T follicular helper cell (primary cell): ENCODE data around the gene GTF3C4.

Source experiments
- DNase-seq: peaks from one replicate; pipeline ENCODE4 v3.0.0-alpha.2; 2020; ENCODE audit warnings: low read depth

The GTF3C4 gene

DNA sequence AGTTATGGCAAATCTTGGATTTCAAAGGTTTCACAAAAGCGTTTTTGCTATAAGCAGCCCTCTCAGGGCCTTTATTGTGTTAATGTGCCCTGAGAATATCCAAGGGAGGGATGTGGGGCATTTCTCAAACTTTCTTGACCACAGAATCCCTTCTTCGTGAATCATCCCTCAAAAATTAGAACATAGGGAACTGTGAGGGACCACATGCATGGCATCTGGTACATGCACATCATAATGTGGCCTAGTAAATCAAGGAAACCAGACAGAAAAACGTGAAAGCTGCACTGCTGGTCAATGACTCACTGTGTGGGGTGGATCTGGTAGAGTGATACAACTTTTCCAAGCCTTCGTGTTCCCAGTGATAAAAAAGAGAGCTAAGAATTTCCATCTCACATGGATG, 22.9 kb upstream of the GTF3C4 start:
- DNase-seq: no peak

DNA sequence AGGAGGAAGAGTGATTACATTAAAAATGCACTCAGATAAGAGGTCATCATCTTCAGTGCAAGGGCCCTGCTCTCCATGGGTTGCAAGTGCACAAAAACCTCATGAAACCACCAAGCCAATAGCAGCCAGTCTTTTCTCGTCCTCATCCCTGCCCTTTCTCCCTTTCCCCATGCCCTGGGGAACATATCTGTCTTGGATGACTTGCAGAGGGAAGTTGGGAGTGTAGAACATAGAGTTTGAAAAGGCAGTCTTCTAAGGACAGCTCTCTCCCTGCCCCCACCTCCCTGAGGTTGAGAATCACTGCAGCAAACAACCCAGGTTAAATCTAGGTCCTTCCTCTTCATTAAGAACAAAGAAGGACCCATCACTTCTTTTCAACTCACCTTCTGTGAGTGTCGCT, 22.5 kb upstream of the GTF3C4 start:
- no peak for DNase-seq

DNA sequence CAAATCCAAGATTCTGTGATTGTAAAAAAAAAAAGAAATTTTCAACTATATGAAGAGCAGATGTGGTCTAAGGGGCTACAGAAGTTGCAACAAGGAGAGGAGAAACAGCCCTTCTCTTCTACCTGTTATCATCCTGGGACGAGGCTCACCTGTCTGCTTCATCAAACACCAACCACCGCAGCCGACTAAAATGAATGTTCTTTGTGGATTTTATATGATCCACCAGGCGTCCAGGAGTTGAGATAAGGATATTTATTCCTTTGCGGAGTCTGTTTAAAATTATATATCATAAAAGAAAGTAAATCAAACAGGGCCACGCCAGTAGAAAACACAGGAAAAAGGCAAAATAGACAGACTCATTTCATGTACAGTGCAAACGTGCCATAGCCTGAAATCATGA, 22.0 kb upstream of the GTF3C4 start:
- DNase-seq: no peak

DNA sequence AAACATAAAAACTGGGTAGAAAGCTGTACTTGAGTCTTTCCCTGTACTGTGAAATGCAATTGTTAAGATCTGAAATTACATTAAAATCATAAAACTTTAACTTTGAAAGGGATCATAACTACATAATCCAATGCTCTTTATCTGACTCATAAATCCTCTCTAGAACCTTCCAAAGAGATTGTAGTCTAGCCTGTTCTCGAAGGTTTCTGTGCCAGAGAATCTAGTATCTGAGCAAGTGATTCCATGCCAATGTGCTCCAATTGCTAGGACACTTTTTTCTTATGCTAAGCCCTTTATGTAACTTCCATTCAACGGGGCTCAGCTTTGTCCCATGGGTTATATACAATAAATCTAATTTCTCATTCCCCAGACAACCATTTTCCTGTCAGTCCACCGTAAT, 21.6 kb upstream of the GTF3C4 start:
- no peak for DNase-seq

DNA sequence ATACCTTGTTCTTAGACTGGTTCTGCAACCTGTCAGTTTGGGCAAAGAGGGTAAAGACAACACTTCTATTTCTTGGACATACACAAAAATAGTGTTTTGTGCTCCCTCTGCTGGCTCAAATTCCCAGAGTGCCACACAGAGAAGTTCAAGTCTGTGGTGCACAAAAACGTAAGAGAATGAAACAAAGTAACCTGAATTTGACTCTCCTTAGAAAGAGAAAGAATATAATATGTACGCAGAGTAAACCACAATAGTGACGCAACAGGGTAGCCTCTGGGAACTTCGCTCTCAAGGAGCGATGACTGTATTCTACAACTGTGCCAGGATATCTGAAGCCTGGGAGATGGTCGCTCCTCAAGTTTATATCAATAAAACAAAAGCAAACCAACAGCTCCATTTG, 19.0 kb upstream of the GTF3C4 start:
- no peak for DNase-seq

DNA sequence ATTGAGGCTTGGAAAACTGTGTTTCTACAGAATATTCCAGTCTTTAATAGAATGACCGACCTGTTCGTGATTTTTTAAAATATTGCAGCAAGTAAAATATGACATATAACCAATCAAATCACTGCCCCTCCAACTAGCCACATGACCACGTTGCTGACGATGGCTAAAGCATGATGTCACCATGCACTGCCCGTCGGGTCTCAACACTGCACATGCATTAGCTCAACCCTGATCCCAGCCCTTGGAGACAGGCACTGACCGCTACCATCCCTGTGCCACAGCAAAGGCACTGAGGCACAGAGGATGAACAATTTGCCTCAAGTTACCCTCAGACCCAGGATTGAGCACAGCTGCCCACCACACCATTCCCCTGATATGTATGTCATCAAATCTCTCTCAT, 14.0 kb upstream of the GTF3C4 start:
- DNase-seq: no peak

DNA sequence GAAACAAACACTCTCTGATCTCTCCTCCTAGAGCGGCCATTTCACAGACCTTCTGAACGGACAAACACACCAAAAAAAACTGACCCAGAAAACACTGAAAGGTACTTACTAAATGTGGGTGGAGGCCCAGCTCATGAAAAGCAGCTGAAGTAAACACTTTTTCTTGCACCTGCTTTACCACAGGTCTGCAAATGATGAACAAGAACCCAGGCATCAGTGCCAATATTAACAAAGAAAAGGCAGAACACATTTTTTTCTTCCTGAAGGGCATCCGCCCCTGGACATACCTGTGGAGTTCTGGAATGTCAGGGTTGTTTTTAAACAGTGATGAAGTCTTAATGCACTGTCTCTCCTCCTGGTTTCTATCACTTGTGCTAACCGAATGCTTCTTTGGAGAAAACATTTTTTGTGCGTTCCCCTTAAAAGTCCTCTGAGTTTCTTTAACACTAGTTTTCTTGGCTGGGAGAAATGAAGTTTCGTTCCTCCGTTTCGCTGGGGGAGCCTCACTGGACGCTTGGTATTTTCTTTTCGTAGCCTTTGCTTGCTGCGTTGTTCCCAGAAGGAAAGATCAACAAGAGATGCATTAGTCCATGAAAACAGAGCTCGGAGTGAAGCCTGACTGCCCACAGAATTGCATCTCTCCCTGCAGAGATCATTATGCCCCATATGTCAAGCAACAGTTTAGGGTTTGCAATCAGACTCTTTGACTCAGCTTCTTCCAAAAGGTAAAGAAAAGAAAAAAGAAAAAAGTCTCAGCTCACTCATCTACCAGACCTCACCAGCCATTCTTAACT, 7.9 kb upstream of the GTF3C4 start:
- DNase-seq: no peak

DNA sequence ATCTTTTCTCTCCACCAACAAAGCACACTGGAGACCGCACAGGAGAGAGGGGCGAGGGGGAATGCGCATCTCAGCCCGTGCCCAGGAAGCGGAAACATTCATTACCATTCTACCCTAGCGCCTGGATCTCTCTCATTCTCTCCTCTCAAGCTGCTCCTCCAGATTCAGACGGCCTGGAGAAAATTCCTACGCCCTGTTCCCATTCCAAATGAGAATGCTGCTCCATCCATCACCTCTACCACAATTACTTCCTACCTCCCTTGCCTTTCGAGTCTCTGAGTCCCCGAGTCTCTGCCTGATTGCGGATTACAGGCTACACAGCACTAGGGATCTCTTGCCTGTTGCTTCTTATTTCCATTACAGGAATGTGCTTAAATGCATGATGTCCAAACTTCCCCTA, 7.1 kb upstream of the GTF3C4 start:
- DNase-seq: no peak

DNA sequence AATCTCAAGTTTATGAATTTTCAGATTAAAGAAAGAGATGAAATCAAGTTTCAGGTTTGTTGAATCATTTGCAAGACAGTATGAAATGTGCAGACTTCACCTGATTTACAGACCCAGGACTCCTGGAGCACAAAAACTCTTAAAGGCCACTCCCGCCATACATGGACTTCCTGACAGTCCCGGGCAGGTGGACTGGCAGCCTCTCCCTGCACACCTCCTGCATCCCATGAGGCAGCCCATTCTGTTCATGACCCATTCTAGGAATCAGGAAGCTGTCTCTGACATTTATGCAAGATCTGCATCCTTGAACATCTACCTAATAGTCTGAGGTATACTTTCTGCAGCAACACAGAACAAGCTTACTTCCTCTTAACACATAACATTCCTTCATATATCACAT, 6.4 kb upstream of the GTF3C4 start:
- DNase-seq: no peak

DNA sequence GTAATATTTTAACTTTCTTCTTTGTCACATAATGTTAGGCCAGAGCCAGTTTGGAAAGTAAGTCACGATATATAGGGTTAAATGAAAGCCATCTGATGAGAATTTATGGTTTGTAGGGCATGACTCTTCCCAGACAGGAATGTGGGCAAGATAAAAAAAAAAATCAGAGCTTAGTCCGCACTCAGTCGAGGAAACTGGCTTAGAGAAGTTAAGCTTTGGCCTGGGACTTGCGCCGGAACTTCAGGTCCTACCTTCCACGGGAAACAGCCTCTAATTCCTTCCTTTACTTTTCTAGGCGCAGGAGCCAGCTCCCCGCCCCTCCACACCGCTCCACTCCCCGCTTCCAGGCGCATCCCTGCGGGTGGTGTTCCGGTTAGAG, 956 bp upstream of the GTF3C4 start:
- DNase-seq: no peak

DNA sequence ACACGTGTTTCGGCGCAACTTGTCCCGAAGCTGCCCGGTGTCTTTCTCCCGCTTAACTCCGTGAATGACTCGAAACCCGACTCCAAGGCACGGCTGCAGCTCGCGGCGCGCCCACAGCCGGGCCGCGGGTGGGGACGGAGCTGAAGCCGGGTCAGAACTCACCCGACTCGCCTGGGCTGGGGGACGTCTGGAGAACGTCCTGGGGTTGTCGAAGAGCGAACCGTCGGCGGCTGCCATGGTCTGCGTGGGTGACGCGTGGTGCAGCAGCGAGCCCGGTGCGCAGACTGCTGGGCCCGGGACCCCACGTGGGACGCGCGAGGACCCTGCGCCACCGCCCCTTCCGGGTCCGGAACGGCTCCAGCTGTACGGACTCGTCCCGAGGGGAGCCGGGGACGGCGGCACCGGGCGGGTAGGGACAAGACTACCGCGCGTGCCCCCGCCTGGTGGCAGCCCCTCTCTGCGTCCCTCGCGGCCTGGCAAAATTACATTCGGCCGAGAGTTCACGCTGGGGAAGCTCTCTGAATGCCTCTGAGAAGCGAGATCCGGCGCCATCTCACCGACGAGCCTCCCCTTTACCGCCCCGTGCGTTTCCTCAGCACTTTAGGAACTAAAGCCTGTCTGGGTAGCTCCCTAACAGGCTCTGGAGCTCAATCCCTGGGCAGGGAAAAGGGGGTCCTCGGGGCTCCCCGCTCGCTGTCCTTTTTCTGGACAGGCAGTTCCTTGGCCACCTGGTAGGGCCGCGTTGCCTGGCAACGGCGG, 387 bp upstream of the GTF3C4 start, which contains the start of gene DDX31:
TSS of gene DDX31 (minus strand) at position 286 of the 759 bp plus-strand sequence. CDS start at position 237, 49 bp downstream.
- DNase-seq: peak; percentile 81

DNA sequence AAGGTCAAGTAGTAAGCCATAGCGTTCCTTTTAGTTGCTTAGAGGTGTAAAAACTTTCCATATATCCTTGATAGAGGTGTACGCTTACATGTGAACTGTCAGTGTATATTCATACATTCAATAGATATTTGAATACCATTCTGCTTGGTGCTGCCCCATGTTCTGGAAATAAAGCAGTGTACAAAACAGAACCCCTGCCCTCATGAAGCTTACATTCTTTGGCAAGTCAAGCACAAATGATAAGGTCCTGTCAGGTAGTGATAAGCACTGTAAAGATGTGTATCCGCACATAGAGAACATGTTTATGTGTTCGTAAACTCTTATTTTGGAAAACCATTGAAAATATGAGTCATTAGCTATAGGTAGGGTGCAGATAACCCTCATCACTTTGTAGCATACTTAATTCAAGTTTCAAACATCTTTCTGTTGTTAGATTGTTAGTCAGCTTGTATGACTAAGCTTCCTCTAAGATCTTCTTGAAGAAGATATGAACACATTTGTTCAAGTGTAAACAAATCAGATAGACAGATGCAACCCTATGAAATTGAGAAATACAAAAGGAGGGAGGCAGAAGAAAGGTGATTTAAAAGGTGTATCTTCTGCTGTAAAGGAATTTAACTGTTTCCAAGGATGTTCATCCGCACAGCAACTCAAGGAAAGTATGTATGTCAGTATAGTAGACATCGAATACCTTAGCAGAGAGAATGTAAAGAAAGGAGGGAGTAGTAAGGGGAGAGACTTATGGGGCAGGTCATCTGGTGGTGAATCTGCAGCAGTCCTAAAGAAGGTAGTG, 1.6 kb downstream of the GTF3C4 start:
- DNase-seq: no peak

DNA sequence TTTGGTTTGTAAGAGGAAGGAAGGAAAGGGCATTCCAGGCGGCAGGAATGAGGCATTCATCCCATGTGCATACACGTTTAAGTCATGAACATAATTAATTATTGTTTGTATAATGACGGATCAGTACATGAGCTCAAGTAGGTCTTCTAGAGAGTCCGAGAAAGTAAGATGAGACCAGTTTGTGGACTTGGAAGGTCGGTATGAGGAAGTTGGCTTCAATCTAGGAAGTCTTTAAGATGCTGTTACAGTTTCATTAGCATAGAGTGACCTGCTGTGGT, 2.1 kb downstream of the GTF3C4 start:
- DNase-seq: no peak

DNA sequence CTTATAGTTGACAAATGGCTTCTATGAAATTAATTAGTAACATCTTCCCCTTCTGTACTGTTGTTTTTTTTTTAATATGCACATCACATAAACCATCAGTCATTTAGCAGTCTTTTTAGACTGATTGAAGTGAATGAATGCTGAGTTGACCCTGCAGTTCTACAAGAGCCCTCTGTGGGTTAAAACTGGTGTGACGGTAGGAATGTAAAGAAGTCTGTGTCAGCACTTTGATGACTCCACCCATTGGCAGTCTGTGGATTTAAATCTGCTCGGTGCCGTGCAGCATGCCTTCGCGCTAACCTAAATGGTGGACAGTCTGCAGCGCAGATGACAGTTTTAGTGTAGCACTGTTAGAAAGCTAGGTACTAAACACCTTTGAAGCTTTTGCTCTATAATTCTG, 3.1 kb downstream of the GTF3C4 start:
- DNase-seq: no peak

DNA sequence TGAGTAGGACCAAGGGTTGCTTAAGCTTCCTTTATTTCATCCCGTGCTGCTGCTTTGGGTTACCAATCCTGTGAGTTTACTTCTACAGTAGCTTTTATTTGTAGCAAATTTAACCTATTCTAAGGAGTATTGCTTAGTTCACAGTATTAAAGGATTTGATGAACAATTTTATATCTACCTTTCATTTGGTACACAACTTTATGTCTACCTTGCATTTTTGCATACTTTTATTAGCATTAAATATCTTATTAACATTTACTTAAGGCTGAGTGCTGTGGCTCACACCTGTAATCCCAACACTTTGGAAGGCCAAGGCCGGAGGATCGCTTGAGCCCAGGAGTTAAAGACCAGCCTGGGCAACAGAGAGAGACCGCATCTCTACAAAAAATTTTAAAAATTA, 4.2 kb downstream of the GTF3C4 start:
- DNase-seq: no peak

DNA sequence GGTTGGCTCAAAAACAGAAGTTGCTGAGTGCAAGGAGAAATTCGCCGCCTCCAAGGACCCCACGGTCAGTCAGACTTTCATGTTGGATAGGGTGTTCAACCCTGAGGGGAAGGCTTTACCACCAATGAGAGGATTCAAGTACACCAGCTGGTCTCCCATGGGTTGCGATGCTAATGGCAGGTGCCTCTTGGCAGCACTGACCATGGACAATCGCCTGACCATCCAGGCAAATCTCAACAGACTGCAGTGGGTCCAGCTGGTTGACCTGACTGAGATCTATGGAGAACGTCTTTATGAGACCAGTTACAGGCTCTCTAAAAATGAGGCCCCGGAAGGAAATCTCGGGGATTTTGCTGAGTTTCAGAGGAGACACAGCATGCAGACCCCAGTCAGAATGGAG, 7.7 kb downstream of the GTF3C4 start:
- DNase-seq: no peak

DNA sequence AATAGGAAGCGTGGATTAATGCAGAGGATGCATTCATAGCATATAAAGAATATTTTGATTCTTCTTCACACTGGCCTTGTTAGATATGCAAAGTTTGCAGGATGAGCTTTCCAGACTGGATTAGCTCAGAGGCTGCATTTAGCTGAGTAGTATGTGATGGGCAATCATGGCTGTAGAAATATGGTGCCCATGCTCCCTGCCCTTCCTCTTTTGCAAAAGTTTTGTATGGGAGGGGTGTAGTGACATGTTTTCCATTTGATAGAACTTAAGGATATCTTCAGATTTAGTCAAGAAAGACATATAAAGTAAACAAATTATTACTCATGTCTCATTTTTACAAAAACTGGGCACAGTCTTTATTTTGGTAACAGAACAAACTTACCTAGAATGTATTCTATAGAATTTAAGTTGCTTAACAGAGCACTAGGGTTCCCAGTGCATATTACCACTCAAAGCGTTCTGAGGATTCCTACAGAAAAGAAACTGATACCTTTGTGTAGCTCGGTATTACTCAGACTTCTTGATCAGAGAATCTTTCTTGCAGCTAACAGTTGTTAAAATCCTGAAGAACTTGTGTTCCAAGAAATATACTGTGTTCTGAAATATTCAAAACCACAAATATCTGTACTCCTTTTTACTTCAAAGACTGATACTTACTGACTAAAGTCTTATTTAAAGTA, 9.8 kb downstream of the GTF3C4 start:
- DNase-seq: no peak

DNA sequence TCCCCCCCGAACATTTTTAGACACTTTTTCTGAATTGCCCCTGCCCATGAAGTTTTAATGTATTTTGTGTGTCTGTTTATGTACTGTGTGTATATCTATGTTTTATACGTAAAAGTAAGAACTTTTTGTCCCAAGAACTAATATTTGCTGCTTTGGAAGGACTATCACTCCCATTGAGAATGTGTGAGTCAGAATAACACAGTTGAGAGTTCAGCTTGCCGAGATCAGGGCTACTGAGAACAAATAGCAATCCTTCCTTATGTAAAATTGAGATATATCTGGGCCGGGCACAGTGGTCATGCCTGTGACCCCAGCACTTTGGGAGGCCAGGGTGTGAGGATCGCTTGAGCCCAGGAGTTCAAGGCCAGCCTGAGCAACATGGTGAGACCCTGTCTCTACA, 11.3 kb downstream of the GTF3C4 start:
- DNase-seq: no peak

DNA sequence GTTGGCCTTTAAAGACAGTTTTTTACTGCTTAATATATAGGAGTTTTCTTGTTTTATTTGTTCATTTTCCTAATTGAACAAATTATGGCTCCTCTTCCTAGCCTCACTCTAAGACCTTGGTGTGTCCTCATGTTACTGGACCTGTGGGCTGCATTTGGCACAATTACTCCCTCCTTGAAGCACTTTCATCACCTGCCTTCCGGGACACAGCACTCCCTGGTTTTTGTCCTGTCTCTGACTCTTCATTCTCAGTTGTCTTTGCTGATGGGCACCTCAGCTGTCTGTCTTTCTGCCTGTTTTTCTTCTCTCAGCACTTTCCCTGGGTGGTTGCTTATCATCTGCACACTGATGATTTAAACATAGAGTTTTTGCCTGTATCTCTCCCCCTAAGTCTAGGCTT, 13.6 kb downstream of the GTF3C4 start:
- no peak for DNase-seq

DNA sequence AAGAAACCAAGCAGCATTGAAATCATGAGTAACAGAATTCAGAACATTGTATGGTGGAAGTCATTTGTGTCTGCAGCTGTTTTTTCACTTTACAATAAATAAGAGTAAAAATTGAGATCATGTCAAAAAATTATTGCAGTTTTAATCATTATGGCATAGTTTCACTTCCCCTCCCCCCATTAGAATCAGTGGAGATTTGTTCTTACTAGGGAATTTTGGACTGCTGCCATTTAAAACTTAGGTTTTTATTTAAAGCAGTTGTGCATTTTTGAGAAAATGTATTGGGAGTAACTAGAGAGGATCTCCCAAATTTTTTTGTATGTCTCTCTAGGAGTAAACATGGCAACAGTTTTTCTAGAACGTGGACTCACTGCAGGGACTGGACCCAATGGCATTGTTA, 20.4 kb downstream of the GTF3C4 start:
- no peak for DNase-seq

DNA sequence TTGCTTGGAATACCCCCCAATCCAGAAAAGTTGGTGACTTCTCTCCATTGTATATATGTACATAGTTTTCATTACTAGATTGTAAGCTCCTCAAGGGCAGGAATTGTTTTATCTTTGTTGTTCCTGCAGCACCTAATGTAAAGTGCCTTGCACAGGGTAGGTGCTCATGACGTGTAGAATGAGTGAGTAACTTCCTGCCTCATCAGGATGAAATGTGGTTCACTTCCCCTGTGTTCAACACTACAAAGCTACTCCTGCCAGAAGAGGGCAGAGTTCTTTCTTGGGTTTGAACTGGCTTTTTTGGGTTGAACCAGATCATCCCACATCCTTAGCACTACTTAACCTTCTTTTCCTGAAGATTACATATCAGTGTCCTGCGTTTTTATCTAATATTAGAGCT, 23.9 kb downstream of the GTF3C4 start:
- no peak for DNase-seq

DNA sequence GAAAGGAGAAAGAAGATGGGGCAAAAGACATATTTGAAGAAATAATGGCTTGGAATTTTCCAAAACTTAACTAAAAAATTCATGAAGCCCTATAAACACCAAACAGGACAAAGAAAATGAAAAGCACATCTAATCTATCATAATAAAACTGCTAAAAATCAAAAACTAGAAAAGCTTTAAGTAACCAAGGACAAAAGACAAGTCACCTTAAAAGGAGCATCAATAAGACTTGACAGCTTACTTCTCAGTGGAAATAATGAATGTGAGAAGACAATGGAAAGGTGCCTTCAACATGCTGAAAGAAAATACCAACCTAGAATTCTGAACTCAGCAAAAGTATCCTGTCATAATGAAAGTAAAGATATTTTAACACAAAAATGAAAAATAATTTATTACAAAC, 27.0 kb downstream of the GTF3C4 start:
- DNase-seq: no peak
